ENCODE data around the gene LIN9. TPM values are rescaled to one million over a fixed set of nuclear protein-coding genes. Genes with fewer than 3 reads are reported as not detected.

Gene LIN9
- total and polyA plus RNA-seq, 2 of the 13 experiments (the other 11 are each of a cell fraction or from before 2014, with no cell fraction given) = 3.0 to 10.0 TPM

DNA sequence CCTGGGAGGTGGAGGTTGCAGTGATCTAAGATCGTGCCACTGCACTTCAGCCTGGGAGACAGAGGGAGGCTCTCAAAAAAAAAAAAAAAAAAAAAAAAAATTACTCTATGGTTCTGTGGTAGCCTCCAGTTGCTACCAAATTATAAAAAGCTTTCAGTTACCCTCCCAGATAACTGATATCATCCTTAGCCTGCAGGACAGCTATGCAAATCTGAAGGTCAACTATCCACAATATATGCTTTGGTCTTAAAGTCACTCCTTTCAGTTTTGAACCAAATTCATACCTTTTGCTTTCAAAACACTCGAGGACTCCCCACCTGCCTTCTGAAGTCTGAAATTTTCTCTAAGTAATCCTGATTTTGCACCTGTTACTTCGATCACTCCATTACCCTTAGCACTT, 82.4 kb downstream of the LIN9 start:
- FAIRE-seq (no peak), ATAC-seq (no peak), DNase-seq (ENCODE audit: low spot score) (no peak)
- intact Hi-C loops (cut with micrococcal nuclease; ENCODE audit: unreplicated experiment) = no loop called here
- no peaks in the 10 kb centered on the region; a peak in 1 of 5 replicates for H3K27me3 ChIP-seq (ENCODE audit: control insufficient read depth in 1 of 2, insufficient read depth in 2 of 2, low read length in 2 of 2)
- H3K27ac ChIP-seq (ENCODE audit: extremely low read length, insufficient read depth, low read length) = peak overlapping the region; percentile 12
- ChIA-PET POLR2A (no interaction called here), CTCF (ENCODE audit: low intra/inter-chr PET ratio, low total read pairs) (no interaction called here)
- peaks cover 2 to 4% of the 10 kb centered on the region in 2 experiments; a peak in 2 of 5 replicates for H3K36me3 ChIP-seq (replicated peaks in 1 of 2; ENCODE audit: control insufficient read depth in 1 of 2, insufficient read depth in 2 of 2, low read length in 2 of 2)
- H3K4me3 ChIP-seq (replicated peaks in 1 of 3; ENCODE audit: insufficient read depth in 1 of 3, low read depth in 2 of 3, low read length in 3 of 3) = no peak overlapping the region
- no peaks in the 10 kb centered on the region for H3K79me2 ChIP-seq (ENCODE audit: insufficient read depth, low read length)
- H3K4me2 ChIP-seq (ENCODE audit: low read depth, low read length) = no peak overlapping the region
- TSS peak; percentile 44 for BruUV-seq (replicated peaks)
- no peak for TF ChIP-seq DDIT3 (CRISPR knock-in tag; IDR thresholded peaks at IDR 0.05)
- no peak for TF ChIP-seq MTA3 (CRISPR knock-in tag; IDR thresholded peaks at IDR 0.05)
- TF ChIP-seq, protein P1, sequence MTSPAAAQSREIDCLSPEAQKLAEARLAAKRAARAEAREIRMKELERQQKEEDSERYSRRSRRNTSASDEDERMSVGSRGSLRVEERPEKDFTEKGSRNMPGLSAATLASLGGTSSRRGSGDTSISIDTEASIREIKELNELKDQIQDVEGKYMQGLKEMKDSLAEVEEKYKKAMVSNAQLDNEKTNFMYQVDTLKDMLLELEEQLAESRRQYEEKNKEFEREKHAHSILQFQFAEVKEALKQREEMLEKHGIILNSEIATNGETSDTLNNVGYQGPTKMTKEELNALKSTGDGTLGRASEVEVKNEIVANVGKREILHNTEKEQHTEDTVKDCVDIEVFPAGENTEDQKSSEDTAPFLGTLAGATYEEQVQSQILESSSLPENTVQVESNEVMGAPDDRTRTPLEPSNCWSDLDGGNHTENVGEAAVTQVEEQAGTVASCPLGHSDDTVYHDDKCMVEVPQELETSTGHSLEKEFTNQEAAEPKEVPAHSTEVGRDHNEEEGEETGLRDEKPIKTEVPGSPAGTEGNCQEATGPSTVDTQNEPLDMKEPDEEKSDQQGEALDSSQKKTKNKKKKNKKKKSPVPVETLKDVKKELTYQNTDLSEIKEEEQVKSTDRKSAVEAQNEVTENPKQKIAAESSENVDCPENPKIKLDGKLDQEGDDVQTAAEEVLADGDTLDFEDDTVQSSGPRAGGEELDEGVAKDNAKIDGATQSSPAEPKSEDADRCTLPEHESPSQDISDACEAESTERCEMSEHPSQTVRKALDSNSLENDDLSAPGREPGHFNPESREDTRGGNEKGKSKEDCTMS (CRISPR knock-in tag; conservative IDR thresholded peaks at IDR 0.05) = no peak
- no peak for TF ChIP-seq TEAD3 (CRISPR knock-in tag; optimal IDR thresholded peaks at IDR 0.05; ENCODE audit: borderline replicate concordance)
- no peak for TF ChIP-seq TCF12 (IDR thresholded peaks at IDR 0.05)
- TF ChIP-seq TCF12 (CRISPR knock-in tag; IDR thresholded peaks at IDR 0.05) = no peak
- no peak for TF ChIP-seq ELK4 (CRISPR knock-in tag; IDR thresholded peaks at IDR 0.05; ENCODE audit: borderline replicate concordance)
- no peak for TF ChIP-seq FOXJ3 (CRISPR knock-in tag; IDR thresholded peaks at IDR 0.05; ENCODE audit: borderline replicate concordance)
- no peak for TF ChIP-seq ZNF496 (CRISPR knock-in tag; IDR thresholded peaks at IDR 0.05; ENCODE audit: insufficient replicate concordance)
- TF ChIP-seq ZNF446 (CRISPR knock-in tag; IDR thresholded peaks at IDR 0.05) = no peak
- TF ChIP-seq NR2F2 (IDR thresholded peaks at IDR 0.05; ENCODE audit: borderline replicate concordance, low read depth) = no peak
- in situ Hi-C loops (cut with HindIII; ENCODE audit: extremely low pct_ligation_motif_present, low pct_unique_long_range_greater_than_20kb) = no loop called here
- no peaks in the 10 kb centered on the region for H3K9me3 ChIP-seq (ENCODE audit: low read length)
- H2AFZ ChIP-seq (ENCODE audit: low read length) = no peak overlapping the region
- peaks cover 58% of the 10 kb centered on the region for H3K4me1 ChIP-seq (ENCODE audit: insufficient read depth, low read length)
- whole genome bisulfite sequencing (ENCODE audit: low lambda C conversion rate) = 92% methylated on average over 3 of the region's 3 CpGs
- no peaks in the 10 kb centered on the region for H4K20me1 ChIP-seq (ENCODE audit: insufficient read depth, low read length)
- H3K9ac ChIP-seq (ENCODE audit: insufficient read depth, low read depth, low read length) = no peak overlapping the region
